ENCODE results near the gene H6PD.

Gene H6PD

DNA sequence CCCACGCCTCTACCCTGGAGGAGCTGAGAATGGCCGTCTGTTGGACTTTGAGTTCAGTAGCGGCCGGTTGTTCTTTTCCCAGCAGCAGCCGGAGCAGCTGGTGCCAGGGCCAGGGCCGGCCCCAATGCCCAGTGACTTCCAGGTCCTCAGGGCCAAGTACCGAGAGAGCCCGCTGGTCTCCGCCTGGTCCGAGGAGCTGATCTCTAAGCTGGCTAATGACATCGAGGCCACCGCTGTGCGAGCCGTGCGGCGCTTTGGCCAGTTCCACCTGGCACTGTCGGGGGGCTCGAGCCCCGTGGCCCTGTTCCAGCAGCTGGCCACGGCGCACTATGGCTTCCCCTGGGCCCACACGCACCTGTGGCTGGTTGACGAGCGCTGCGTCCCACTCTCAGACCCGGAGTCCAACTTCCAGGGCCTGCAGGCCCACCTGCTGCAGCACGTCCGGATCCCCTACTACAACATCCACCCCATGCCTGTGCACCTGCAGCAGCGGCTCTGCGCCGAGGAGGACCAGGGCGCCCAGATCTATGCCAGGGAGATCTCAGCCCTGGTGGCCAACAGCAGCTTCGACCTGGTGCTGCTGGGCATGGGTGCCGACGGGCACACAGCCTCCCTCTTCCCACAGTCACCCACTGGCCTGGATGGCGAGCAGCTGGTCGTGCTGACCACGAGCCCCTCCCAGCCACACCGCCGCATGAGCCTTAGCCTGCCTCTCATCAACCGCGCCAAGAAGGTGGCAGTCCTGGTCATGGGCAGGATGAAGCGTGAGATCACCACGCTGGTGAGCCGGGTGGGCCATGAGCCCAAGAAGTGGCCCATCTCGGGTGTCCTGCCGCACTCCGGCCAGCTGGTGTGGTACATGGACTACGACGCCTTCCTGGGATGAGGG lies 29.7 kb downstream of the H6PD start:
- no peak for TF ChIP-seq EP300 (IDR thresholded peaks at IDR 0.05; ENCODE audit: borderline replicate concordance)
- TF ChIP-seq EGR1 (IDR thresholded peaks at IDR 0.05): no peak
- no peak for TF ChIP-seq ZBTB7A (IDR thresholded peaks at IDR 0.05; ENCODE audit: low read depth)
- TF ChIP-seq, protein P1, sequence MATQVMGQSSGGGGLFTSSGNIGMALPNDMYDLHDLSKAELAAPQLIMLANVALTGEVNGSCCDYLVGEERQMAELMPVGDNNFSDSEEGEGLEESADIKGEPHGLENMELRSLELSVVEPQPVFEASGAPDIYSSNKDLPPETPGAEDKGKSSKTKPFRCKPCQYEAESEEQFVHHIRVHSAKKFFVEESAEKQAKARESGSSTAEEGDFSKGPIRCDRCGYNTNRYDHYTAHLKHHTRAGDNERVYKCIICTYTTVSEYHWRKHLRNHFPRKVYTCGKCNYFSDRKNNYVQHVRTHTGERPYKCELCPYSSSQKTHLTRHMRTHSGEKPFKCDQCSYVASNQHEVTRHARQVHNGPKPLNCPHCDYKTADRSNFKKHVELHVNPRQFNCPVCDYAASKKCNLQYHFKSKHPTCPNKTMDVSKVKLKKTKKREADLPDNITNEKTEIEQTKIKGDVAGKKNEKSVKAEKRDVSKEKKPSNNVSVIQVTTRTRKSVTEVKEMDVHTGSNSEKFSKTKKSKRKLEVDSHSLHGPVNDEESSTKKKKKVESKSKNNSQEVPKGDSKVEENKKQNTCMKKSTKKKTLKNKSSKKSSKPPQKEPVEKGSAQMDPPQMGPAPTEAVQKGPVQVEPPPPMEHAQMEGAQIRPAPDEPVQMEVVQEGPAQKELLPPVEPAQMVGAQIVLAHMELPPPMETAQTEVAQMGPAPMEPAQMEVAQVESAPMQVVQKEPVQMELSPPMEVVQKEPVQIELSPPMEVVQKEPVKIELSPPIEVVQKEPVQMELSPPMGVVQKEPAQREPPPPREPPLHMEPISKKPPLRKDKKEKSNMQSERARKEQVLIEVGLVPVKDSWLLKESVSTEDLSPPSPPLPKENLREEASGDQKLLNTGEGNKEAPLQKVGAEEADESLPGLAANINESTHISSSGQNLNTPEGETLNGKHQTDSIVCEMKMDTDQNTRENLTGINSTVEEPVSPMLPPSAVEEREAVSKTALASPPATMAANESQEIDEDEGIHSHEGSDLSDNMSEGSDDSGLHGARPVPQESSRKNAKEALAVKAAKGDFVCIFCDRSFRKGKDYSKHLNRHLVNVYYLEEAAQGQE (IDR thresholded peaks at IDR 0.05; ENCODE audit: low read depth): no peak
- TF ChIP-seq, protein P2, sequence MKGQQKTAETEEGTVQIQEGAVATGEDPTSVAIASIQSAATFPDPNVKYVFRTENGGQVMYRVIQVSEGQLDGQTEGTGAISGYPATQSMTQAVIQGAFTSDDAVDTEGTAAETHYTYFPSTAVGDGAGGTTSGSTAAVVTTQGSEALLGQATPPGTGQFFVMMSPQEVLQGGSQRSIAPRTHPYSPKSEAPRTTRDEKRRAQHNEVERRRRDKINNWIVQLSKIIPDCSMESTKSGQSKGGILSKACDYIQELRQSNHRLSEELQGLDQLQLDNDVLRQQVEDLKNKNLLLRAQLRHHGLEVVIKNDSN (IDR thresholded peaks at IDR 0.05): no peak
- TF ChIP-seq NFIC (IDR thresholded peaks at IDR 0.05): no peak
- TF ChIP-seq YY1 (IDR thresholded peaks at IDR 0.05; ENCODE audit: low read depth): no peak
- no peak for TF ChIP-seq TEAD4 (IDR thresholded peaks at IDR 0.05)

DNA sequence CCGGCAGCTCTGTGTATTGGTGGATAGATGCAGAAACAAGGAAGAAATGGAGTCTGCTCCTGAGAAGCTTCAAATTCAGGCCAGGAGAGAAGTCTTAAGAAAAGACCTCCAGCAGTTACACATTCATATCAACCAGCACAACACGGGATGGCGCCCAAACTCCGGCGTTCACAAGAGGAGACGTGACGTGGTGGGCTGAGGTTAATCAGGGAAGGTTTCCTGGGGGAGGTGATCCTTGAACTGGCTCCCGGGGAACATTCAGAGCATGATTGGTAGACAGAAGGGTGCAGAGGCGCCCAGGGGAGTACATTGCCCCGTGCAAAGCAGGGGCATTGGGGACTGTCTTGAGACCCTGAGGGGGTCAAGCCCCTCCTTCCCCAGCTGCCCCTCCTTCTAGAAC lies 30.5 kb downstream of the H6PD start:
- TF ChIP-seq, protein P1 (IDR thresholded peaks at IDR 0.05; ENCODE audit: low read depth): no peak
- TF ChIP-seq, protein P2 (IDR thresholded peaks at IDR 0.05): no peak
- TF ChIP-seq ZBTB7A (IDR thresholded peaks at IDR 0.05; ENCODE audit: low read depth): no peak

DNA sequence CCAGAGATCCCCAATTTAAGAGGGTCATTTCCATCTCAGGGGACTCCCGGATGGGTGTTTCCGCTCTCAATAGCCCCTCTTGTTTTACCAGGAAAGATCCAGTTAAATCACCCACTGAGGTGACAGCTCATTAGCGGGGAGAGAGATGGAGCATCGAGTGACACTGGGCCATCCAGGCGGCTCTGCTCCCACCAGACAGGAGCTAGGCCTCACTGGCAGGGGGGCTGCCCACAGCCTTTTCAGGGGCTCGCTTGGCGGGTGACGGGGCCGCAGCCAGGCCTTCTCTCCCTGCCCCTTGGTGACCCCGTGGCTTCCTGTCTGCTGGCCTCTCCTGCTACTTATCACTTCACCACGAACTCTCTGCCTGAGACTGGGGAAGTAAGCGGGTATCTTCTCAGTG lies 31.4 kb downstream of the H6PD start:
- TF ChIP-seq TCF12 (IDR thresholded peaks at IDR 0.05; ENCODE audit: low read depth) (no peak), CREB1 (IDR thresholded peaks at IDR 0.05; ENCODE audit: low read depth) (no peak), CEBPB (IDR thresholded peaks at IDR 0.05) (no peak), TAF1 (IDR thresholded peaks at IDR 0.05; ENCODE audit: low read depth) (no peak), EGR1 (IDR thresholded peaks at IDR 0.05) (no peak), EP300 (IDR thresholded peaks at IDR 0.05; ENCODE audit: borderline replicate concordance) (no peak), FOXM1 (IDR thresholded peaks at IDR 0.05; ENCODE audit: borderline replicate concordance, low read depth) (no peak), YY1 (IDR thresholded peaks at IDR 0.05; ENCODE audit: low read depth) (no peak), RAD21 (IDR thresholded peaks at IDR 0.05; ENCODE audit: low read depth) (no peak)
- TF ChIP-seq, protein P2 (IDR thresholded peaks at IDR 0.05): no peak
- TF ChIP-seq, protein P3, sequence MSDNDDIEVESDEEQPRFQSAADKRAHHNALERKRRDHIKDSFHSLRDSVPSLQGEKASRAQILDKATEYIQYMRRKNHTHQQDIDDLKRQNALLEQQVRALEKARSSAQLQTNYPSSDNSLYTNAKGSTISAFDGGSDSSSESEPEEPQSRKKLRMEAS (IDR thresholded peaks at IDR 0.05): no peak

DNA sequence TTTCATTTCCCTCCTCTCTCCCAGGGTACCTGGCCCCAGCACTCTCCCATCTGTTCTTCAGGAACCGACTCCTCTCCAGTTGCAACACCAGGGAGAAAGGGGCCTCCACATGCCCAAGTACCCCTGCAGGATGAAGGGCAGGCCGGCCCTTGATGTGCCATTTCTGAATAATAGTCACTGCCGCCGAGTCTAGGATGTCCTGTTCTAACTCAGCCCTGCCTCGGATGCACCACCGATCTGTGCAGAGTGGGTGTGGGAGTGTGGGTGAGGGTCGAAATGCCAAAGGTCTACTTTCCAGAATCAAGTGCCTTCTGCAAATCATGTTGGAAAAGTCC lies 32.7 kb downstream of the H6PD start:
- no peak for TF ChIP-seq EGR1 (IDR thresholded peaks at IDR 0.05)
- TF ChIP-seq CREB1 (IDR thresholded peaks at IDR 0.05; ENCODE audit: low read depth): no peak
- TF ChIP-seq, protein P1 (IDR thresholded peaks at IDR 0.05; ENCODE audit: low read depth): no peak
- TF ChIP-seq RAD21 (IDR thresholded peaks at IDR 0.05; ENCODE audit: low read depth): no peak
- no peak for TF ChIP-seq EP300 (IDR thresholded peaks at IDR 0.05; ENCODE audit: borderline replicate concordance)
- TF ChIP-seq CEBPB (IDR thresholded peaks at IDR 0.05): no peak
- TF ChIP-seq, protein P2 (IDR thresholded peaks at IDR 0.05): no peak
- no peak for TF ChIP-seq TCF12 (IDR thresholded peaks at IDR 0.05; ENCODE audit: low read depth)
- TF ChIP-seq ZBTB7A (IDR thresholded peaks at IDR 0.05; ENCODE audit: low read depth): no peak
- no peak for TF ChIP-seq NFIC (IDR thresholded peaks at IDR 0.05)
- no peak for TF ChIP-seq FOXM1 (IDR thresholded peaks at IDR 0.05; ENCODE audit: borderline replicate concordance, low read depth)
- no peak for TF ChIP-seq TEAD4 (IDR thresholded peaks at IDR 0.05)
- TF ChIP-seq TAF1 (IDR thresholded peaks at IDR 0.05; ENCODE audit: low read depth): no peak

Data from Ishikawa (cell line).